Activated gamma-delta T cell treated with Interleukin-2 at 50 U/mL for 16 hours (primary cell): Measurements from ENCODE around the gene BID.
"Not testable (repeated sequence)": the region's sequence is repeated elsewhere in the genome, so short reads cannot be mapped to it uniquely, and the experiment has no call there.

Experiments
- DNase-seq: peaks from one replicate; pipeline ENCODE4 v3.0.0-alpha.2; 2020

Gene BID

DNA sequence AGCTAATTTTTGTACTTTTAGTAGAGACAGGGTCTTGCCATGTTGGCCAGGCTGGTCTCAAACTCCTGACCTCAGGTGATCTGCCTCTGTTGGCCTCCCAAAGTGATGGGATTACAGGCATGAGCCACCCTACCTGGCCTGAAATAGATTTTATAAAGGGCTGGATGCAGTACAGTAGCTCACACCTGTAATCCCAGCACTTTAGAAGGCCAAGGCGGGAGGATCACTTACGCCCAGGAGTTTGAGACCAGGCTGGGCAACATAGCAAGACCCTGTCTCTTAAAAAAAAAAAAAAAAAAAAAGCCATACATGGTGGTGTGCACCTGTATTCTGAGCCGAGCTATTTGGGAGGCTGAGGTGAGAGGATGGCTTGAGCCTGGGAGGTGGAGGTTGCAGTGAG, 76.0 kb downstream of the BID start:
- DNase-seq = not testable (repeated sequence)

DNA sequence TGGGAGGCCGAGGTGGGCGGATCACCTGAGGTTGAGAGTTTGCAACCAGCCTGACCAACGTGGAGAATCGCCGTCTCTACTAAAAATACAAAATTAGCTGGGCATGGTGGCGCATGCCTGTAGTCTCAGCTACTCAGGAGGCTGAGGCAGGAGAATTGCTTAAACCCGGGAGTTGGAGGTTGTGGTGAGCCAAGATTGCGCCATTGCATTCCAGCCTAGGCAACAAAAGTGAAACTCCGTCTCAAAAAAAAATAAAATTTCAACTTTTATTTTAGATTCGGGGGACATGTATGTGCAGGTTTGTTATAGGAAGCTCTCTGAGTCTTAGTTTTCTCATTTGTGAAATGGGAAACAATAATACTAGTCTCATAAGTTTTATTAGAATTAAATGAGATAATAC, 77.1 kb downstream of the BID start:
- DNase-seq = not testable (repeated sequence)

DNA sequence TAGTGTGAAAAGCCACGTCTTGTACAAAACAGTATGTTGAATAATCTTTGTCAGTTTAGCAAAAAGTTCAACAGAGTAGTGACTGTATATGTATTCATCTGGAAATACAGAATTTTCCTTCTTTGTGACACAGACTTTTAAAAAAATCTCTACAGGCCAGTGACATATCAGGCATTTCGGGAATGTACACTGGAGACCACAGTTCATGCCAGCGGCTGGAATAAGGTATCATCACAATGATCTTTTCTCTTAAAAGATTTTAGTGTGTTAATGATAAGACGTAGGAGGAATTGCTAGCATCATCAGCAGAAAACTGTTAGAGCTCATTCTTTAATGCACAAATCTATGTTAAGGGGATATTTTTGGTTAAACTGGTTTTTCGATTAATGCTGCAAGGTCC, 78.3 kb downstream of the BID start:
- no peak for DNase-seq

DNA sequence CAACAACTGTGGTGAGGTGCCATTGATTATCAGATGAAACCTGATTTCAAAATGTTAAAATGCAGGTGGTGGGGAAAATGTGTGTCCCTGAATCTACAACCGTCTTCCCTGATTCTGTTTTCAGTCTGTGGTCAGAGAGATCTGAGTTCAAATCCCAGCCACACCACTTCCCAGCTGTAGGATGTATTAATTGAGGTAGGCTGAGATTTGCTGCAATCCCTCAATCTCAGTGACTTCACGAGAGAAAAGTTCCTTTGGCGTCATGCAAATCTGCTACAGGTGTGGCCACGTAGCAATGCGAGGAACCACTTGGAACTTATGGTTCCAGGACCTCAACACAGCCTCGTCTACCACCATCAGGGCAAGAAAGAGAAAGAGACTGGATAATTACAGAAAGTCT, 79.5 kb downstream of the BID start:
- no peak for DNase-seq

DNA sequence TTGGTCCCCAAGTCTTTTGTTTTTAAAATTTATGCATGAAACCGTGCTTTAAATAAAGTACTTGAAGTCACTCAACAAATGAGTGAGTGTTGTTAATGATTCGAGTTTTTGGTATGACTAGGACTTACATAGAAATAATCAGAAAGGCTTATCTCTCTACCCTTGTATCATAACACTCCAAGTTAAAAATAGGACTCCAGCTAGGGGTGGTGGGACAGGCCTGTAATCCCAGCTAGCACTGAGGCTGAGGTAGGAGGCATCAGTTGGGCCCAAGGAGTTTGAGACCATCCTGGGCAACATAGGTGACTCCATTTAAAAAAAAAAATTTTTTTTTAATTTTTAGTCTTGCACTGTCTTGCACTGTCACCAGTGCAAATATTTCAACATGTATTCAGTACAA, 80.1 kb downstream of the BID start:
- DNase-seq = no peak

DNA sequence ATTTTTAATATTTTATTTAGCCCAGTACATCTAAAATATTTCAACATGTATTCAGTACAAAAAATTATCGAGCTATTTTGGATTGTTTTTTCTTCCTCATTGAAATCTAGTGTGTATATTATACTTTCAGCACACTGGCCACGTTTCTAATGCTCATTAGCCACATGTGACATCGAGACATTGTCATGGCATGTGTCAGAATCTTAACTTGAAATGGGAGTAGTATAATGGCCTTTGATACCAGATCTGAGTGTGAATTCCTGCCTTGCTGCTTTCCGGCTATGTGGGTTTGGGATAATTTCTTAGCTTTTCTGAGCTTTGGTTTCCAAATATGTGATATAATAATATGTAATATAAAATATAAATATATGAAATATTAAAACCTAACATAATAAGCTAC, 81.4 kb downstream of the BID start:
- no peak for DNase-seq

DNA sequence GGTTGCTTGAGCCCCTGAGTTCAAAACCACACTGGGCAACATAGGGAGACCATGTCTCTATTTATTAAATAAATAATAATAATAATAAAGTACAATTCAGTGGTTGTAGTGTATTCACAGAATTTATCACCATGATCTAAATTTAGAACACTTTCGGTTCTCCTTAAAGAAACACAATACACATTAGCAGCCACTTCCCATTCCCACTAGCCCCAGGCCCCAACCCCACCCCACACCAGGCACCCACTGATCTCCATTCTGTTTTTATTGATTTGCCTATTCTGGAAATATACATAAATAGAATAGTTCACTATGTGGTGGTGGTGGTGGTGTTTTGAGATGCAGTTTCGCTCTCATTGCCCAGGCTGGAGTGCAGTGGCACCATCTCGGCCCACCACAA, 90.0 kb downstream of the BID start:
- no peak for DNase-seq
